G401.6 (cell line): ENCODE data around the gene PAPOLB.

Experiments
- FAIRE-seq: peaks from 2 replicates; lab custom pipeline; 2012; peaks lifted over from hg19 to GRCh38; lab: Jason Lieb, UNC

The PAPOLB gene

GRCh38 chr7:4878336-4879335 lies 16.8 kb upstream of the PAPOLB start:
- no peak for FAIRE-seq

GRCh38 chr7:4876586-4876985 lies 14.8 kb upstream of the PAPOLB start:
- no peak for FAIRE-seq

GRCh38 chr7:4875391-4875790 lies 13.6 kb upstream of the PAPOLB start:
- FAIRE-seq, result no peak

GRCh38 chr7:4873071-4873944 lies 11.5 kb upstream of the PAPOLB start:
- no peak for FAIRE-seq

- FAIRE-seq, result no peak
These were observed 10.3 kb upstream of the PAPOLB start for GRCh38 chr7:4871930-4872675.

- no peak for FAIRE-seq
These were observed 9.3 kb upstream of the PAPOLB start for GRCh38 chr7:4871056-4871680.

GRCh38 chr7:4868493-4868892 lies 6.7 kb upstream of the PAPOLB start:
- no peak for FAIRE-seq

GRCh38 chr7:4866528-4867496 lies 5.0 kb upstream of the PAPOLB start:
- no peak for FAIRE-seq

GRCh38 chr7:4862156-4862555 lies 326 bp upstream of the PAPOLB start:
- FAIRE-seq, result no peak

- FAIRE-seq, result no peak
These were observed 603 bp downstream of the PAPOLB start for GRCh38 chr7:4861227-4861626.

- no peak for FAIRE-seq
These were observed 4.6 kb downstream of the PAPOLB start for GRCh38 chr7:4857189-4857588.

GRCh38 chr7:4856336-4857057 lies 5.3 kb downstream of the PAPOLB start:
- no peak for FAIRE-seq

GRCh38 chr7:4854916-4855315 lies 6.9 kb downstream of the PAPOLB start:
- no peak for FAIRE-seq

- no peak for FAIRE-seq
These were observed 10.1 kb downstream of the PAPOLB start for GRCh38 chr7:4851459-4852422.

- FAIRE-seq, result no peak
These were observed 11.5 kb downstream of the PAPOLB start for GRCh38 chr7:4850262-4850795.

- FAIRE-seq, result no peak
These were observed 12.4 kb downstream of the PAPOLB start for GRCh38 chr7:4849390-4849789.

- FAIRE-seq, result no peak
These were observed 16.1 kb downstream of the PAPOLB start for GRCh38 chr7:4845740-4846142.

GRCh38 chr7:4842319-4843064 lies 19.3 kb downstream of the PAPOLB start:
- FAIRE-seq, result no peak
